Stomach (tissue), 4 donors: Measurements from ENCODE around the gene HGS.

Experiments
- CTCF ChIP-seq, 7 experiments: fragments of 450-650 bp in 4 of 7; fragments of 200-600 bp in 3 of 7; sonication (generic) in 3 of 7; IDR thresholded peaks; one replicate each; pipeline ENCODE4 v1.5.1; 2016 to 2019; ENCODE audit warnings: antibody characterized with exemption in 7 of 7, control low read depth in 2 of 7, mild to moderate bottlenecking in 1 of 7
- POLR2AphosphoS5 ChIP-seq, 3 donors: sonication (generic); formaldehyde crosslinking; IDR thresholded peaks; one replicate each; pipeline ENCODE4 v1.6.1; 2016; ENCODE audit warnings: antibody characterized with exemption in 3 of 3

- TF ChIP-seq CTCF (IDR thresholded peaks at IDR 0.05) (no peak), POLR2AphosphoS5 (IDR thresholded peaks at IDR 0.05) (no peak)
Observed at GRCh38 chr17:81715872-81716673, 32.3 kb downstream of the HGS start.
